Omental fat pad (tissue), 4 donors: Measurements from ENCODE around the gene AKAP13. TPM values are rescaled to one million over a fixed set of nuclear protein-coding genes. Genes with fewer than 3 reads are reported as not detected.
"Not testable (repeated sequence)": the region's sequence is repeated elsewhere in the genome, so short reads cannot be mapped to it uniquely, and the experiment has no call there.

ENCODE experiments used
- ATAC-seq: fragments of 150-250 bp; one replicate; pipeline ENCODE4 v1.9.1; 2016; ENCODE audit warnings: mild to moderate bottlenecking, moderate library complexity; ENCODE audit not compliant: low FRiP score
- DNase-seq: peaks from one replicate; pipeline ENCODE4 v3.0.0-alpha.2; 2019; ENCODE audit warnings: low spot score
- total RNA-seq, 4 donors: library from RNA; depleted of rRNA; stranded (reverse); fragments of >200 nt; gene quantifications; one replicate each; pipeline ENCODE4 v1.1.0, GENCODE V29; 2016
- TF ChIP-seq, protein P1 (sequence below), 3 donors: fragments of 450-650 bp; IDR thresholded peaks; one replicate each; pipeline ENCODE4 v1.5.1; 2016 to 2017; ENCODE audit warnings: antibody characterized with exemption in 3 of 3, mild to moderate bottlenecking in 3 of 3, moderate library complexity in 2 of 3

AKAP13 gene
- total RNA-seq, 4 donors from 2014 or later = 162 to 301 (median 216) TPM

DNA sequence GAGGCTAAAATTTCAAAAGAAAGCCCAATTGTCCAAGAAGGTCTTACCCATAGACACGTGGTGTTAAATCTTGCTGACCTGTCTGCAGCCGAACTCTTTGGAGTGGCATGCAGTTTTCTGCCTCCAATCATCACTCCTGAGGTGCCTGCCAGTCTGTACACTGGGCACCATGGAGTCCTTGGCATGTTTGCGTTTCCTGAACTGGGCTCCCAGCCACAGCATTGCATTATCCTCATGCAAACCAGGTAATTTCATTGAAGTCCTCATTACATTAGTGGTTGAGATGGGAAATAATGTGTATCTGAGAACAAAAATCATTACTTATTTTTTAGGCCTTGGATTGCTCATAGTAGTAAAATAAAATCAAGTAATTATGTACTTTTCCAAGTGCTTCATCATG, 152.3 kb downstream of the AKAP13 start:
- no peak for ATAC-seq
- TF ChIP-seq, protein P1, sequence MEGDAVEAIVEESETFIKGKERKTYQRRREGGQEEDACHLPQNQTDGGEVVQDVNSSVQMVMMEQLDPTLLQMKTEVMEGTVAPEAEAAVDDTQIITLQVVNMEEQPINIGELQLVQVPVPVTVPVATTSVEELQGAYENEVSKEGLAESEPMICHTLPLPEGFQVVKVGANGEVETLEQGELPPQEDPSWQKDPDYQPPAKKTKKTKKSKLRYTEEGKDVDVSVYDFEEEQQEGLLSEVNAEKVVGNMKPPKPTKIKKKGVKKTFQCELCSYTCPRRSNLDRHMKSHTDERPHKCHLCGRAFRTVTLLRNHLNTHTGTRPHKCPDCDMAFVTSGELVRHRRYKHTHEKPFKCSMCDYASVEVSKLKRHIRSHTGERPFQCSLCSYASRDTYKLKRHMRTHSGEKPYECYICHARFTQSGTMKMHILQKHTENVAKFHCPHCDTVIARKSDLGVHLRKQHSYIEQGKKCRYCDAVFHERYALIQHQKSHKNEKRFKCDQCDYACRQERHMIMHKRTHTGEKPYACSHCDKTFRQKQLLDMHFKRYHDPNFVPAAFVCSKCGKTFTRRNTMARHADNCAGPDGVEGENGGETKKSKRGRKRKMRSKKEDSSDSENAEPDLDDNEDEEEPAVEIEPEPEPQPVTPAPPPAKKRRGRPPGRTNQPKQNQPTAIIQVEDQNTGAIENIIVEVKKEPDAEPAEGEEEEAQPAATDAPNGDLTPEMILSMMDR (IDR thresholded peaks at IDR 0.05) = no peak
- DNase-seq = no peak

DNA sequence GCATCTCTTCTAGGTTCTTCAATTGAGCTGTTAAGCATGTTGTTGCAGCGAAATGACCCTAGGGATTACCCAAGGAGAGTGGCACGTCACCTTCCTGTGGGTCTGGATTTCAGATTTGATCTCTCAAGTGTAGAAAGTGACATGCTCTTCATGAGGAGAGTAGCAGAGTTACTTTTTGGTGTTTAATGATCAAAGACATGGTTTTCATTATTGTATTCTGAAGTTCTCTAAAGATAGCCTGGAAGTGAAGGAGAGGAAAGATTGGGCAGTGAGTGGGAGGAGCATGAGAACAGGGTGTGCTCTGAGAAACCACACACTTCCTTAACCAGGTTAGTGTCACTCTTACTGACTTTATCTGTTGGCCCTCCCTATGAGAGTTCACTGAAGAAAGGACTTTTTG, 153.6 kb downstream of the AKAP13 start:
- ATAC-seq = no peak
- DNase-seq = no peak
- TF ChIP-seq, protein P1 (IDR thresholded peaks at IDR 0.05) = no peak

DNA sequence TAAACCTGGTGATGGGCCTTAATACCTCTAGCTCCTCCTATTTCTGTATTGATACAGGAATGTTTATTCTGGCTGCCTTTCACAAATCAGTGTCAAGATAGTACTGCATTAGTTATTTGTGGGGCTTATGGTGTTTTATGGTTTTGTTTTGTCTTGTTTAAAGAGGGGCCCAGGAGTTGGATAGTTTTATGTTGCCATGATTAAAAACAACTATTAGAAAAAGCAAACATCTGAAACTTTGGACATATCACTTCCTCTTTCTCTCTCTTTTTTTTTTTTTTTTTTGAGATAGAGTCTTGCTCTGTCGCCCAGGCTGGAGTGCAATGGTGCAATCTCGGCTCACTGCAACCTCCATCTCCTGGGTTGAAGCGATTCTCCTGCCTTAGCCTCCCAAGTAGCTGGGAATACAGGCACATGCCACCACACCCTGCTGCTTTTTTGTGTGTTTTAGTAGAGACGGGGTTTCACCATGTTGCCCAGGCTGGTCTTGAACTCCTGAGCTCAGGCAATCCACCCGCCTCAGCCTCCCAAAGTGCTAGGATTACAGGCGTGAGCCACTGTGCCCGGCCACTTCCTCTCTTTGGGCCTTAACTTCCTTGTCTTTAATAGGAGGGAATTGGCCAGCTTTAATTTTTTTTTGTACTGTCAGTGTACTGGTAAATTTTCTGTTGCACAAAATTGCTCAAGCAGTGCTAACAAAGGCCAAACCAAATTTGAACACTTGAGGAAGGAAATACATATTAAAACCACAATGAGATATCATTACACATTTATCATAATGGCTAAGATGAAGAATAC, 155.3 kb downstream of the AKAP13 start:
- DNase-seq, ATAC-seq: not testable (repeated sequence)

DNA sequence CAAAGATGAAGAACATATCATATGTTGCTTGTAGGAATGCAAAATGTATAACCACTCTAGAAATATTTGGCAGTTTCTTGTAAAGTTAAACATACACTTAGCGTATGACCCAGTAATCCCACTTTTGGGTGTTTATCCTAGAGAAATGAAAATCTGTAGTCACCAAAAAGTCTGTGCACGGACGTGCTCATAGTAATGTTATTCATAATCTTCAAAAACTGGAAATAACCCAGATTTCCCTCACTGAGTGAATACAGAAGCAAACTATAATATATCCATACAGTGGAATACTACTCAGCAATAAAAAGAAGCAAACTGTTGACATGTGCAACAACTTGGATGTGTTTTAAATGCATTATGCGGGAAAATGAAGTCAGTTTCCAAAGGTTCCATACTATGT, 155.9 kb downstream of the AKAP13 start:
- TF ChIP-seq, protein P1 (IDR thresholded peaks at IDR 0.05) = no peak
- DNase-seq (no peak), ATAC-seq (no peak)

DNA sequence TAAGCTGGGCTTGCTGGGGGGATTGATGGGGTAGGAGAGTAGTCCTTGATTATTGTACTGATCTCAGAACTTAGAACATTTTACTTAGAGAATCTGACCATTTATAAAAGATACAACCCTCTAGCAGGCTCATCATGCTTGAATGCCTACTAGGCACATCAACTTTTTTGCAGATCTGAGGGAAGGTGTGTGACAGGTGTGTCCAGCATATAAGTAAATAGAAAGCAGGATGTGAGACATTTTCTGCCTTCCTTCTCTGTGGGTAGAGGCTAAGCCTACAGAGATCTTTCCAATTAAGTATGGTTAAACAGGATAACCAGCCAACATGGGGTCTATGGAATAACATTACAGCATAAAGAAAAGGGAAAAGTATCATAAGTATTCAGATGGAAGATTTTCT, 159.1 kb downstream of the AKAP13 start:
- no peak for ATAC-seq
- DNase-seq = no peak
- TF ChIP-seq, protein P1 (IDR thresholded peaks at IDR 0.05) = no peak

DNA sequence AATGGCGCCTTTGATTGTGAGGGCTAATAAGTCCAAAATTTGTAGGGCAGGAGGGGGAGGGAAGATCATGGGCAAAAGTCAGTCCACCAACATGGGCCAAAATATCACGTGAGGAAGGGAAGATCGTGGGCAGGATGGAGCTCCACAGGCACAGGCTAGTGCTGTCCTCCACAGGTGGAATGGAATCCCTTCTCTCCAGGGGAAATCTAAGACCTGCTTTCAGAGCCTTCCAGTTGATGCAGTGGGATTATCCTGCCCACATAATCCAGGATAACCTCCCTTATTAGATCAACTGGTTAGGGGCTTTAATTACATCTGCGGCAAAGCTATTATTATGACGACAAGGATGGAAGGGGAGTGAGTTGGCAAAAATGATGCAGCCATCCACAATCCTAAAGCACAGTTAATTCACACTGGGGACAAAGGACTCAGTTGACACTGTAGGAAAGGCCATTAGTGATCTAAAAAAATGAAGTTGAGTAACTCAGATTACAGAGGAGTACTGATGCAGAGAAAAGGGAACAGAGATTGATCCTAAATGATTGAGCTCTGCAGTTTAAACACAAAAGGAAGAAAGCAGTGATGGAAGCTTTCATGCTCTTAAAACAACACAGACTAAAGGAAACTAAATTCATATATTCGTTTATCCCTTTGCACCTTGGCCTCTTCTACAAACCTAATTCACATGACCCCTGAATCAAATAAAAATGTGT, 159.8 kb downstream of the AKAP13 start:
- DNase-seq (no peak), ATAC-seq (no peak)
- TF ChIP-seq, protein P1 (IDR thresholded peaks at IDR 0.05) = no peak

DNA sequence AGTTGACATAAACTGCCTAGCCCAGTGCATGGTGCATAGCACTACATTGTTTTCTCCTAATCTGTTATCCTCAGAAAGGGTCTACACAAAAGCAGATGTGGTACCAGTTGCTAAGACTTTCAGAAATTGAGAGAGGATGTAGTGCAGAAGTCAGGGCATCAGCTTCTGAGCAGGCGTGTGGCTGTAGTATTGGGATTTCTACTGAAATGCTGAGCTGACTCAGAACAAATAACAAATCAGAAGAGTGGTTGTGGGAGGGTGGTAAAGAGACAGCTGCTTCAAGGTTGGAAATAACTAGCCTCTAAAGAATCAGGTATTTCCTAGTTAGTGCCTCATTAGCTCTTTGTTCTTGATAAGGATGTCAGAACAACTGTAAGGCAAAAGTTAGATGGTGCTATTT, 161.3 kb downstream of the AKAP13 start:
- no peak for ATAC-seq
- TF ChIP-seq, protein P1 (IDR thresholded peaks at IDR 0.05) = no peak
- no peak for DNase-seq
